ENCODE measurements around the gene TNFAIP8L3.
A peak's percentile ranks its signal among the peaks of the same experiment; 100 is the strongest.

The TNFAIP8L3 gene

DNA sequence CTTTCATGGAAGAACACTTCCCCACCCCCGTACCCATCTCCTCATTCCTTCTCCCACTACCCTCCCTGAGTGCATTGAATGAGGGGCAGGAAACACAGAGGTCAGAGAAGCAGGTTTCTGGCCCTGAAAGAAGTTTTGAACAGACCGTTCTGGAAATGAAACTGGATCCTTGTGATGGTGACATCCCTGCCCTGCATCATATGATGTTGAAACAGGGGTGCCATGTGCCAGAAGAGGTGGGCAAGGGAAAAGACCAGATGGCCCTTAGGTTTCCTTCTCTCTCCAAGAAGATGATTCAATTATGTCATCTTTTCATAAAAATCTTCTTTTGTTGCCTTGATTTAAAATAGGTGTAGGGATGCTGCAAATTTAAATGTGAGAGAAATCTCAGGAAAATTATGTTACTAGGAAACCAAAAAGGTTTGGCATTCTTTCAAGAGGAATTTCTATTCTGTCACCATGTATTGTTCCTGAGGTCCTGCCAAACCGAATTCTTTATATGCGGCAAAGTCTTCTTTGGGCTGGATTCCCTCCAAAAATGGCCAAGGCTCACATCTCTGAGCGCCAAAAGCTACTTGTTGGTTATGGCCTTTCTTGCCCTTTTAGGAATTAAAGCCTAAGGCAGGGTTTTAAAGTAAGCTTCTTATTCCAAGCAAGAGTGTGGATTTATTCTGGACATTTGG is 19.9 kb upstream of the TNFAIP8L3 start:
- DNase-seq: no peak

DNA sequence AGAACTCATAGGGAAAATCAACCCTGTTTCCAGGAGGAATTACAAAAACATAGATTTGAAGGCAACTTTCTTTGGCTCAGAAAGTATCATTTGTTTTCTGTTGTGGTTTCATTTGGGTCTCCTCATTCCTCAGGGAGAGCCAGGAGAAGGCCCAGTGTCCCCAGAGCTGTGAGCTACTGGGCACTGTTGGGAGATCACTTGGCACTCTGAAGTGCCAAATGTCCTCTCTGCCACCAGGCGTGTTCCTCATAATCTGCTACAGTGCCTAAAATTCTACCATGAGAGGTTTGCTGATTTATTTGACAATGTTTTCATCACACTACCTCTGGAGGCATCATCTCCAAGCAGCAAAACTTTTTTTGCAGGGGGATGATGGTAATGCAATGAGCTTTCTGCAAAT is 17.4 kb upstream of the TNFAIP8L3 start:
- no peak for DNase-seq

DNA sequence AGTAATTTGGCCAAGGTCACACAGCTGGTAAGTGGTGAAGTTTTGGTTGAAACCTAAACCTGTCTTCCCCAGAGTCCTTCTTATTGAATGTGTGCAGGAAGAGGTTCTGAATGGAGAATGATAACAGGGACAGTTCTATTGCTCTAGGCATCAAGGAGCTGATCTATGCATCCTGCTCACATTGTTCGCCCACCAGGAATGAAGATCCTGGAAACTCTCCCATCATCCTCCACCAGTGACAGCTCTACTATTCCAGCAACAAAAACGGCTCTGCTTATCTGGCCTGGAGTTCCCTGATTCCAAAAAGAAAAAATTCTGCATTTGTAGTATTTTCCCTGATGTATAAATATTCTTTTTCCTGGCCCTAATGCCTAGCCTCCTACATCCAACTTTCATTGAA is 16.4 kb upstream of the TNFAIP8L3 start:
- no peak for DNase-seq

DNA sequence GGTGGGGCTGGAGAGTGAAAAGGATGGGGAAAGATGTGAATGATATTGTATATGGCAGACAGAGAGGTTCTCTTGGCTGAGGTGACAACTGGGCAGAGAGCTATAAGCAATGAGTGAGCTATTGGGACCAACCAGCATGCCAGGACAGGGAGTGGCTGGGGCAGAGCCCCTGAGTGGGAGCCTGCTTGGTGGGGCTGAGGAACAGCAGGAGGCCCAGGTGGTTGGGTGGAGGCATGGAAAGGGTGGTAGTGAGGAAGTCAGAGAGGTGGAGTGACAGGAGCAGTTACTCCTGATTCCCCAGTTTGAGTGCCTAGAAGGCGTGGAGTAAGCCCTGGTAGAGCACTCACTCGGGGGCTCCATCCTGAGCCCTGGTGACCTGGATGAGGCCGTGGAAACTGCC is 15.5 kb upstream of the TNFAIP8L3 start:
- DNase-seq: no peak

DNA sequence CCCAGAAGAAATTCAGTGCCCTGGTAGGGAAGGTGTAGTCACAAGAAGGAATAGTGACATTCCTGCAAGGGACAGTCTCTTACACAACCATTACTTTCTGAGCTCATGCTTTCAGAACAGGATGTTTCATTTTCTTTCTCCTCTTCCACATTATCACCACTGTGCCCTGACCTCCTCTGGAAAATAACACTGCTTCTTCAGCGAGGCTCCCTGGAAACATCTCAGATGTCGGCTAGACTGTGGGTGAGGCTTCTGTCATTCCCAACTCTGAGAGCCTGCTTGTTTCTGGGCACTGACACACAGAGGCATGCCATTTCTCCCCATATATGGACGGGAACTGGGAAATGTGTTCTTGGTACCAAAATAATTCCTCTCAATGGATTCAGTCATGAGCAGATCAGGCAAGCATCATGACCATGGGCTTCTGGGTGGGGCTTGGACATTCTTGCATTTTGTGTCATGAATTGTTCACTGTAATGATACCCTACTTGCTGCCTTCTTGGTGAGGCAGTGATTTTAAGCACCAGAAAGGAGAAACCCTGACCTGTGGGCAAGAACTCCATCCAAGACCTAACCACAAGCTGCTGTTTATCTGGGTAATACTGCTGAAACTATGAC is 14.3 kb upstream of the TNFAIP8L3 start:
- no peak for DNase-seq

DNA sequence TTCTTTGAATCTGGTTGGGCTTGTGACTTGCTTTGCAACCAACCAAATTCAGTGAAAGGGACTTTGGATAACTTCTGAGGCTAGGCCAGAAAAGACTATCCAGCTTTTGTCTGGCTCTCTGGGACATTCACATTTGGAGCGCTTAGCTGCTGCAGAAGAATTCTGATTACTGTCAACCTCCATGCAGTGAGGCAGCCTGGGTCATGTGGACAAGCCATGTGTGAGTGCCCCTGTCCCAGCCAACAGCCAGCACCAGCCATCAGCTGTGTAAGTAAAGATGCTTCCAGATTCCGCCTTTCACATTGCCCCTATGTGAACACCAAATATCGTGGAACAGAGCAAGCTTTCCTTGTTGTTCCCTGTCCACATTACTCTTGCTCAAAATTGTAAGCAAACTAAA is 12.9 kb upstream of the TNFAIP8L3 start:
- no peak for DNase-seq

DNA sequence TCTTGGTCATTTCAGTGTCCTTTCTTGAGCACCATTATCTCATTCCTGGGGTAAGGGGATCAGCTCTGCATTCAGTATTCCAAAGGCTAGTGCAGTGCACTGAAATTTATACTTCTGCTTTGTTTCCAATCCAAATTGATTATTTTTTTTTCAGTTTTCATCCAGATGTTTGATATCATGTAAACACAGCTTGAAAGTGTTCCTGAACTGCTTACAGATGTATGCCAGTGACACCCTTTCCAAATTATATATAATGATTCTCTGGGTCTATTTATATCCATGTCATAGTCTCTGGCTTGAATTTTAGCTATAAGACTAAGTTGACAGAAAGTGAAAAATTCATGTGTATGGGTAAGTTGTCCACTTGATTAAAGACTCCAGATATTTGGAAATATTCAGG is 11.8 kb upstream of the TNFAIP8L3 start:
- DNase-seq: no peak

DNA sequence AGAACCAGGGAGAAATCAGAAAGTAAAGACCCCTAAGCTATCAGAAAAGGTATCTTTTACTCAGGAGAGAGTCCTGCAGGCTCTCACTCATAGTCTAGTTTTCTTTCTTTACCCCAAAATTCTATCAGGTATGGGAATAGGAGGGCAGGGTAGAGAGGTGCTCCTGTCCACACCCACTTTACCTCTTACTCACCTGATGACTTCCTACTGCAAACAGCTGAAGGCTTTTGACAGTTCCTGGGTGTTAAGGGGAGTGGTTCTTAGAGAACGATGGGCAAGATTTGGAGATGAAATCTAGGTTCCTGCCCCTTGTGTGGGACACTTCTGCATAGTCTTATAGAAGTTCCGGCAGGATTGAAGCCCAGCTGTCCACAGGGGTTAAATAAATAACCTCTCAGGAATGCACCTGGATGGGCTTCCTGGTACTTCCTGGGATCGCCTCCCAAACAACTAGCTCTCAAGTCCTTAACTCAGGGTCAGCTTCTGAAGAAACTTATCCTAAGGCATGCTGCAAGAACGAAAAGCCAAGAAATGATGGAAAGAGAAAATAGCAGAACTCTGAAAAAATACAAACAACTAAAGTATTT is 10.8 kb upstream of the TNFAIP8L3 start:
- DNase-seq: no peak

DNA sequence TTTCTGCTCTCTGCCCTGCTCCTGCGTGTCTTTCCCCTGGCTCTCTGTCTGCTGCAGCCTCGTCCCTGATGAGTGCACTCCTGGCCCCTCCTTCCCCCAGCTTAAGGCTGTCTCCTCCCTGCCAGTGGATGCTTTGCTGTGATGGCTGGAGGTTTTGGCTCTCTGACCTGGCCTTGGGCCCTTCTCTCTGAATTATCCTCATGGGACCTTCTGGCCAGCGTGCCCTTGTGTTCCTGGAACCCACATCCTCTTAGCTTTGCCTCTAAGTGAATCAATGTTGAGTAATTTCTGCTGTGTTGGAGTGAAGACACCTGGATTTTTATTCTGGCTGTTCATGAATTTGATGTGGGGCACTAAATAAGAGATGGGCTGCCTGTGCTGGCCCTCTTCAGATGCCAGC is 9.8 kb upstream of the TNFAIP8L3 start:
- DNase-seq: no peak

DNA sequence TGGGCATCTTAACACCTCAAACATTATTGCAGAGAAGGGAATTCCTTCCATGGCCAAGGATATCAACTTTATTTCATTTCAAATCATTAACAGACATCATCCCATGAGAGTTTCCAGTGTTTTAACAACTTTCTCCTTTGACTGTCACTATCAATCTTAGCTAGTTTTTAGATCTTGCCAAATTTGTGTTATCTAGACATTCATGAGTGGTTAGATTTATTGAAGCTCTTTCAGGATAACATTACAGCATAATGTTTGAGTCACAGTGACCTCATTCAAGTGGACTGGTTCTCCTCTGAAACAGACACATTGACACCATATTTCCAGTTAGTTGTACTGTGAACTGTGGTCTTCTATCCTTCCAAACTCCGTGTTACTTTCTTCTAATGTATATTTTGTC is 8.6 kb upstream of the TNFAIP8L3 start:
- no peak for DNase-seq

DNA sequence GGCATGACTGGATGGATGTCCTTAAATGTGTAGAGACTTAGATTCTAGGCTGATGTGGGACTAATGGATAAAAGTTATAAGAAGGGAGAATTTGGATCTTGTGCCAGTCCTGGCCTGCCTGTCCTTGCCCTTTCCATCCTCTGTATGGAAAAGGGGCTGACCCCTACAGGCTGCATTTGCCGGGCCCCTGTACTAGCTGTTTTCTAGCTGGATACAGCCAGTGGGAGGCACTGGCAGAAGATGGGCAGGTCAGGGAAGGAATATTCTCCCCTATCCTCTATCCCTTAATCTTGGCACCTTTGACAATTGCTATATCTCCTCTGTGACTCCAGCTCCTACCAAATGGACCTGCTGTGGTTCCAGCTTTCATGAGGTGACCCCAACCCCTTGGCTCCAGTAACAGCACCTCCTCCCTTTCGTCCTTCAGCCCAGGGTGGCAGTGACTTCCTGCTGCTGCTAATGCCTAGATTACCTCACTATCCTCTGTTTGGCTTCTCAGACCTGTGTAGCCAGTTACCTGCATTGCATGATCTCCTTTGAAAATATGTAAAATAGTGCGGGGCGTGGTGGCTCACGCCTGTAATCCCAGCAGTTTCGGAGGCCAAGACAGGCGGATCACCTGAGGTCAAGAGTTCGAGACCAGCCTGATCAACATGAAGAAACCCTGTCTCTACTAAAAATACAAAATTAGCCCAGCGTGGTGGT is 6.2 kb upstream of the TNFAIP8L3 start:
- no peak for DNase-seq

DNA sequence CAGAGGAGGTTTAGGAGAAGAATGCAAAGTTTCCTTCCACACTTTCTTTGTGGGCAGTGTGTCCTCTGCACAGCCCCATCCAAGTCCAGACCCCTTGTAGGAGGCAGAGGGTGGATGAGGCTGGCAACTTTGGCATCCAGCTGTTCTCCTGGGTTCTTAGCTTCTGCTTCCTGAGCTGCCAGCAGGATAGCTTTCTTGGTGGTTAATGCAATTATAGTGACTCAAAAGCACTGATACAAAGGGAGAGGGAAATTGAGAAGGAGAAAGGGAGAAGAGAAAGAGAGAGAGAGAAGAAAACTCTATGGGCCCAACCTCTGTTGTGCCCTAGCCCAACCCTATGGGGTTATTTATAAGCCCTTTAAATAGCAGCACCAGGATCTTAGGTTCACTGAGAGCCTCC is 4.5 kb upstream of the TNFAIP8L3 start:
- DNase-seq: no peak

DNA sequence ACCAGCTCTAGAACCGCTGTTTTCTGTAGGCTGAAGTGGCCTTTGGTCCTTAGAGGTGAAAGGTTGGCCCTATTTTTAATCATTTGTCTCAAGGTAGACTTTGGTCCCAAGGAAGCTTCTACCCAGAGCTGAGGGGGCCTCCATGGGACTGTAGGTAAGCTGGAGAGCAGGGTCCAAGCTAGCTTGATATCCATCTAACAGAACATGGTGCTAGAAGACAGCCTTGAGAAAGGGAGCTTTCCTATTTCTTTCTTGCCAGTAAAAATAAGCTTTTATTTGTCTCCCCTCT is 3.6 kb upstream of the TNFAIP8L3 start:
- DNase-seq: no peak

DNA sequence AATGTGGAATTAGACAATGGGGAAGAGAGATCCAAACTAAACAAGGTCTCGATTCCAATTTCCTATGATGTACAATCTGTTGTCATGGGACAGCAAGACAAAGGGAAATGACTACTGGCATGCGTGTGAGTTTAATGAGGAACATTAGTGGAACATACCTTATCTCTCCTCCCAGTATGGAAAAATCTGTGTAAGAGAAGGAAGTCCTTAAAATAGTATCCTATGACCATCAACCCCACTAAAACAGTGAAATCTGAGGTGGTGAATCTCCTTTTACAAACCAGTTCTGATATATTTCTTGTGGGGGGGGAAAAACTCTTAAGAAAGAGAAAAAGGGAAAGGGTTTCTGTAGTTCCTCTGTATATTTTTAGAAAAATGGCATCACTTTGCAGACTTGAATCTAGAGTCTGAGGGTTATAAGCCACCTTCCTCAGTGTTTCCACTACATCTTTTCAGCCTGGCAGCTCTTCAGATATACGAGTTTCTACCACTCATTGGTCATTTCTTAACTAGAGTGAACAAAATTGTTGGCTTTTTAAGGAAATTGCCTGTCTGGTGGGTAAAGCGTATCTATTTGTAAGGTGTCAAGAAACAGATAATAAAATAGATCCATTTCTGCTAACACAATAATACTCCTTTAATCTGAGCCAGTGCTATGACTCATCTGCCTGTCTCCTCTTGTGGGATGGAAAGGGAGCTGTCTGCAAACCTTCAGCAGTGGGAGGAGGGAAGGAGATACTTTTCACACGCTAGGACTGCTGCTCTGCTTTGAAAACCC is 3.0 kb upstream of the TNFAIP8L3 start:
- DNase-seq: no peak

DNA sequence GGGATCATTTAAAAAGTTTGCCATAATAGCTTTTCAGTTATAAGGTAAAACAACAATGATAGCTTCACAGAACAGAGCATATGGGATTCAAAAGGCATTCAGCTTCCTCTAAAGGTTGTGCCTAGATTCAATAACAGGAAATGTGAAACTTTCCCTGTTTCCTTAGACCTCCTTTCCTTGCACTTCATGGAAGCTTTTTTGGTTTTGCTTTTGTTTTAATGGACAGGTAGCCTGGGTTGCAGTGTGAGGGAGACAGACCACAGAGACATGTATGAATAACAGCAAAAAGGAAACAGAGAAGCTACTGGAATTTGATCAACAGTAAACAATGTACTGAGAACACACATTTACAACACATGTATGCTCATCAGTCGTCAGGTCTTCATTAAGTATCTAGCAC is 2.3 kb upstream of the TNFAIP8L3 start:
- DNase-seq: no peak

DNA sequence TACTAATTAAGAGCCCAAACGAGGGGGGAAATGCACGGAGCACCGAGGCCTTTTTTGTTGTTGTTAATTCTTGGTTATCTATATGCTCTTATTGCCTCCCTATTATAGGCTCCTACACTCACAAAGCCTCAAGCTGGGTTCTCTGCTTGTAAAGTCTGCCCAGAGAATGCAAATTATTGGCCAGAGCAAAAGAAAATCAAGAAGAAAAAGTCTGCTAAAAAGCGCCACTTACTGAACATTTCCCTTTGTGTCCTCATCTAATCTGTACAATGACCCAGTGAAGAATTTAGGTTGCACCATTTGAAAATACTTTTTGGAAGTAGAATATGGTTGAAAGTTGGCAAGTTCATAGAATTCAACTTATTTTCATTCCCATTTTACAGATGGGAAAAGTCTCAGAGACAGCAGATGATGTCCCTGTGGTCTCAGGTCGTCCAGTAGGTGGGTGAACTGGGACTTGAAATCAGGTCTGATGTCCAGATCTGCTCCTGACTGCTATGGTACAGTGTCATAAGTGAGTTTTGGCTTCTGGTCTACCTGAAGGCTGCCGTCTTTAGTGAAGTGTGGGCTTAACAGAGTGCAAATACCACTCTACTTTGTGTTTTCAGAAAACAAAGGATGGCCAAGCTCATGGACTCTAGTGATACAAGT is 1.1 kb upstream of the TNFAIP8L3 start:
- DNase-seq: no peak

DNA sequence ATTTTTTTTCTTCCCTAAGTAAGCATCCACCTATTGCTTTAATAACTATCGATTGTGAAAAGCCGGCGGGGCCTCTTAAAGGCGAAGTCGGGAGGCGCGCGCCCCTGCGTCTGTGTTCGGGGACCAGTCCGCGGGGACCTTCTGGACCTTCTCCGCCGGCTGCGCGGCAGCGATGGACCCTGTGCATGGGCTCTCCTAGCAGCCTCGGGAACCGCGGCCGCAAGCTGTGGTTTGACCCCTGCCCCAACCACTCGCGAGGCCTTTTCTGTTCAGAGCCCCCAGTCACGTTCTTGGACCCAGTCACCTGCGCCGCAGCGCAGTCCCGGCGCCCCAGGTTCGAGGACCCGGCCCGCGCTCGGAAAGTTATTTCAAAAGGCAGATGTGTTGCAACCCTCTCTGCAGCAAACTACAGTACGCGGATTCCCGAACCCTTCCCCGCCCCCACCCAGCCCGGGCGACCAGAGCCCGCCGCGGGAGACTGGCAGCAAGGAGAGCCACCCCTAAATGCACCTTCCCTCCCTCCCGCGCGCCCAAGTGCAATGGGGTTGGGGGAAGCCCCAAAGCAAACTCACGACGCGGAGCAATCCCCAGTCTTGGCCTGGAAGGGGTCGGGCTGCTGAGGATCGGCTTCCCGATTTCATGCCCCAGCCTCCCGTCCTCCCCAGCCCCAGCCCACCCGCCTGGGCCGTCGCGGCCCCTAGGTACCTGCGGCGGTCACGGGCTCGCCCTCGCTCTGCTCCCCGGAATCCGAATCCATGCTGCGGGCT is 684 bp downstream of the TNFAIP8L3 start:
- peak; percentile 73 for DNase-seq

DNA sequence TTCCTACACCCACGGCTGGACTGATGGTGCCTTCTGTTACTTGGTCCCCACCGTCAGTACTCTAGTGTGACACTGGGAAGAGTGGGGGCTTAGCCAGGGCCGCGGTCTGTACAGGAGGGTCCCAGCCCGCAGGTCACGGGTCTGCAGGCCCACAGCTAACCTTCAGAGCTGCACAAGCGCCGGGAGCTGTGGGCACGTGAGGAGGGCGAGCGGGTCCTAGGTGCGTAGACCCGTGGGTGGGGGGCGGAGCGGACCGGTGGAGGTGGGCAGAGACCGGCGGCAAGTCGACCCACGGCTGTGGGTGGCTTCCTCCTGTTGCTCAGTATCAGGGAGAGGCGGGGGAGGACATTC is 1.2 kb downstream of the TNFAIP8L3 start:
- DNase-seq: no peak

DNA sequence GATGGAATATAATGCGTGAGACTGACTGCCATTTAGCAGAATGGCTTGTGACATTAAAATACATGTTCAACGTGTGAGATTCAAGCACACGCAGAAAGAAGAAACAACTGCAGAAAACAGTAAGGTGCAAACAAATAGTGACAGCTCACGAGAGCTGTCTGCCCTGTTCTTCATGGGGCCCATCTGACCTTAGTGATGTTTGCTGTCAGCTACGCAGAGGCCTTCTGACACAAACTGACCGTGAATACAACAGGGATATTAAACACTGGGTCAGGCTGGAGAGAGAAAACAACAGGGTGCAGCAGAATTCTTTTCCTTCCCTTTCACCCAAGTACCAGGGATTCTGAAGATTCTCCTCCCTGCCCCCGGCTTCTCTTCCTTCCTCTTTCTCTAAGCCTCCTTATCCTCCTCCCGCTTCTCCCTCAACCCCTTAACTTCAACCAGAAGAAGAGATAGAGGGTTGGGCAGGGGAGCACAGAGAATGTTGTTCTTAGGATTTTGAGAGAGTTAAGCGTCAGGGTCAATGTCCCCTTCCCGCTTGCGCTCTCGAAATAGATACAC is 2.1 kb downstream of the TNFAIP8L3 start:
- DNase-seq: peak; percentile 24

DNA sequence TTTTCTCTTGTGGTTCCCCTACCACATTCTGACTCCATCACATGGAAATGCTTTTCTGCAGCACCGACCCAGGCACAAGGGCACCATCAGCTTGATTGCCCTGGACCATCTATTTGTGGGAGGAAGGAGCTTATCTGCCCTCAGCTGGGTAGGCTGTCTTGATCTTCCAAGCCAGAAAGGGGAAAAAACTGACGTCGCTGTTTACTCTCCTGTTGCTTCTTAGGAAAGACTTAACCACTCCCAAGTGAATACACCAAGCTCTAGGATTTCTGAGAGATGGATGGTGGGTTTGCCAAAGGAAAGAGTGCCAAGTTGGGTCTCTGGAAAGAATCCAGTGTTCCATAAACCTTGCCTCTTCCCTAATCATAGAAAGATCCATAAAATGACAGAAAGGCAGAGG is 4.0 kb downstream of the TNFAIP8L3 start:
- DNase-seq: no peak

DNA sequence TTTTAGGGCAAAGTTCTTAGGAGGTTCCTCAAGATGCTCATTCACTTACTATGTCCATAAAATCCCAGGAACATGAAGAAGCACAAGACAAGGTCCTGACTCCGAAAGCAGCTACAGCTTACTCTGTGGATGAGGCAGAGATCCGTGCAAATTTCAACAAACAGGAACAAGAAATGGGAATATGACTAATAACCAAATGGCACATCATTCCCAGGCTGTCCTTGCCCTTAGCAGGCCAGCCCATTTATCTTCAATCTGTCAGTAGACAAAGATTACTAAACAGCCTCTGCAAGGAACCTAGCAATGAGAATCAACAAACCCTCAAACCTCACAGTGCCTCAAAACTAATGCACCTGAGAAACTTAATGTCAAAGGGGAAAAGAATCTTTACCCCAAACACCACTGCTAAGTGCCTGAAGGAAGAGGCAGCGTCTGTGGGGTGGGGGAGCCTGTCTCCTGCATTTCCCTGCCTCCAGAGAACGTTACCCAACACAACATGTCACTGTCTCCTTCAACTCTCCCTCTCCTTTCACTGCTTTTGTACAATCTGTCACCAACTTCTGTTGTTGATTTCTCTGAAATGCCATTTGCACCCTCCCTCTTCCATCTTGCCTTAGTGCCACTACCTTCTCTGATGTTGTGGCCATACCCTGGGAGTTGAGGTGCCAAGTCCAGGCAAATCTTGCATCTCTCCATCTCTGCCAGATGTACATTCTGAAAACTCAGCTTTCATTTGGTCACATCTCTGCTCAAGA is 4.8 kb downstream of the TNFAIP8L3 start:
- DNase-seq: no peak
